Measurements from ENCODE around the gene BHMT2. TPM values are rescaled to one million over a fixed set of nuclear protein-coding genes. Genes with fewer than 3 reads are reported as not detected.

Gene BHMT2
- total and polyA plus RNA-seq, 2 donors (not counting 3 experiments of a cell fraction or from before 2014, with no cell fraction given), result 0.71 to 0.92 TPM

DNA sequence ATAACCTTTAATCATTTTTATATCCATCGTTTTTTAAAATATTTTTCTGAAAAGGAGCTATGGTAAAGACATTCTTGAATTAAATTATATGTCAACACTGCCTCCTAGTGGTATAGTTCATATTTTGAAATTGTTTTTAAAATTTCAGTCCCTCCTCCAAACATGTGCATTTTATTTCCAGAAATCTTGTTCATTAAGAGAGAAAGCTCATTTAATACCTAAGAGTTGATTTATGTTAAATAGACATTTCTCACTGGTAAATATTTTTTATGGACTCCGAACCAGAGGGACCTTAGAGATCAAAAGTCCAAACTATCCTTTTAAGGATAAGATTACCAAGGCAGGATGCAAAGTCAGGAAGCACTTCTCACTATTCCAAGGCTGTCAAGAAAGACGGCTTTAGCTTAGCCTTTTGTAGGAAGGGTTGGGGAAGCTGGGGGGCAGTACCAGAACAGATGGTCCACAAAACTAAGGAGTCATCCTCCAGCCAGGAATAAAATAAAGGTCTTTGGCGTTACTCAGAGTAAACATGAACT, 63.6 kb downstream of the BHMT2 start:
- peak; percentile 71 for FAIRE-seq
- H3K9ac ChIP-seq (replicated peaks; ENCODE audit: extremely low read depth, insufficient read depth, low read length), result peak overlapping the region; percentile 24
- no peaks in the 10 kb centered on the region for H4K20me1 ChIP-seq (replicated peaks; ENCODE audit: control insufficient read depth, extremely low read depth, insufficient read depth, low read length)
- H3K9me3 ChIP-seq (replicated peaks; ENCODE audit: control insufficient read depth, insufficient read depth, low read length), result no peaks in the 10 kb centered on the region
- intact Hi-C loops (cut with micrococcal nuclease) (loop anchor here (1.0 to 5.0 kb wide), 10 partner anchors 102 to 949 kb away; partner anchors contain the start of gene HOMER1), dilution Hi-C loops (cut with MboI; ENCODE audit: extremely low pct_ligation_motif_present, low sequenced_read_pairs) (no loop called here)
- peak overlapping the region in 2 of 3 experiments; percentile 0 to 50 for H3K4me3 ChIP-seq (replicated peaks in 1 of 3; ENCODE audit: insufficient read depth in 1 of 3, low read depth in 1 of 3, low read length in 3 of 3)
- DNase-seq (ENCODE audit: low read depth, low spot score), result peak; percentile 62
- peaks cover 2 to 3% of the 10 kb centered on the region in 2 experiments for H3K27me3 ChIP-seq (ENCODE audit: control insufficient read depth in 2 of 2, insufficient read depth in 2 of 2, low read length in 2 of 2)
- no peaks in the 10 kb centered on the region for H3K36me3 ChIP-seq (ENCODE audit: control insufficient read depth in 2 of 2, extremely low read depth in 1 of 2, insufficient read depth in 2 of 2, low read length in 2 of 2)
- H3K9me1 ChIP-seq (replicated peaks; ENCODE audit: control insufficient read depth, extremely low read depth, insufficient read depth, low read length), result no peaks in the 10 kb centered on the region
- no peaks in the 10 kb centered on the region for H3K79me2 ChIP-seq (ENCODE audit: control insufficient read depth, insufficient read depth, low read length)
- peak overlapping the region; percentile 62 for H3K27ac ChIP-seq (ENCODE audit: insufficient read depth, low read depth, low read length)
- CTCF ChIA-PET, result interaction anchor here (0.5 to 8.8 kb wide), 96 partner anchors 8 to 1561 kb away, joined by 3 to 726 read pairs (median 4); partner anchors contain the start of genes ARSB, BHMT2, DMGDH and HOMER1
- POLR2A ChIA-PET, result interaction anchor here (0.9 kb wide), 1 partner anchor 108 kb away, joined by 4 read pairs; no protein-coding TSS in a partner anchor
- BruUV-seq (replicated peaks), result no TSS peak
- H3K4me2 ChIP-seq (ENCODE audit: insufficient read depth, low read length), result peak overlapping the region; percentile 94
- H3K4me1 ChIP-seq (ENCODE audit: control insufficient read depth, extremely low read depth, insufficient read depth, low read length), result peaks cover 11% of the 10 kb centered on the region
- TF ChIP-seq POLR2A (IDR thresholded peaks at IDR 0.05; ENCODE audit: low read depth, low read length), result no peak
- TF ChIP-seq, protein P1, sequence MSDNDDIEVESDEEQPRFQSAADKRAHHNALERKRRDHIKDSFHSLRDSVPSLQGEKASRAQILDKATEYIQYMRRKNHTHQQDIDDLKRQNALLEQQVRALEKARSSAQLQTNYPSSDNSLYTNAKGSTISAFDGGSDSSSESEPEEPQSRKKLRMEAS (IDR thresholded peaks at IDR 0.05; ENCODE audit: insufficient read depth, insufficient read length), result no peak
- no peak for TF ChIP-seq FOS (IDR thresholded peaks at IDR 0.05; ENCODE audit: borderline replicate concordance, insufficient read depth, low read length)
- TF ChIP-seq GATA2 (IDR thresholded peaks at IDR 0.05; ENCODE audit: insufficient read depth, insufficient read length, low read depth, low read length), result no peak
- no peak for TF ChIP-seq POLR2AphosphoS5 (IDR thresholded peaks at IDR 0.05; ENCODE audit: insufficient read depth, low read depth, low read length)
- TF ChIP-seq JUN (IDR thresholded peaks at IDR 0.05; ENCODE audit: borderline replicate concordance, insufficient read depth, insufficient read length, low read depth), result no peak
- TF ChIP-seq EZH2 (IDR thresholded peaks at IDR 0.05; ENCODE audit: borderline replicate concordance, low read depth, low read length, severe bottlenecking), result no peak
- no peak for TF ChIP-seq MYC (IDR thresholded peaks at IDR 0.05; ENCODE audit: low read depth, low read length)
- TF ChIP-seq, protein P2, sequence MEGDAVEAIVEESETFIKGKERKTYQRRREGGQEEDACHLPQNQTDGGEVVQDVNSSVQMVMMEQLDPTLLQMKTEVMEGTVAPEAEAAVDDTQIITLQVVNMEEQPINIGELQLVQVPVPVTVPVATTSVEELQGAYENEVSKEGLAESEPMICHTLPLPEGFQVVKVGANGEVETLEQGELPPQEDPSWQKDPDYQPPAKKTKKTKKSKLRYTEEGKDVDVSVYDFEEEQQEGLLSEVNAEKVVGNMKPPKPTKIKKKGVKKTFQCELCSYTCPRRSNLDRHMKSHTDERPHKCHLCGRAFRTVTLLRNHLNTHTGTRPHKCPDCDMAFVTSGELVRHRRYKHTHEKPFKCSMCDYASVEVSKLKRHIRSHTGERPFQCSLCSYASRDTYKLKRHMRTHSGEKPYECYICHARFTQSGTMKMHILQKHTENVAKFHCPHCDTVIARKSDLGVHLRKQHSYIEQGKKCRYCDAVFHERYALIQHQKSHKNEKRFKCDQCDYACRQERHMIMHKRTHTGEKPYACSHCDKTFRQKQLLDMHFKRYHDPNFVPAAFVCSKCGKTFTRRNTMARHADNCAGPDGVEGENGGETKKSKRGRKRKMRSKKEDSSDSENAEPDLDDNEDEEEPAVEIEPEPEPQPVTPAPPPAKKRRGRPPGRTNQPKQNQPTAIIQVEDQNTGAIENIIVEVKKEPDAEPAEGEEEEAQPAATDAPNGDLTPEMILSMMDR (IDR thresholded peaks at IDR 0.05; ENCODE audit: extremely low read depth in 1 of 2, insufficient read depth in 1 of 2, low read depth in 1 of 2, low read length in 2 of 2), result peak in 1 of 2 donors; percentile 11
- H2AFZ ChIP-seq (ENCODE audit: low read depth, low read length), result peak overlapping the region; percentile 97
